GM12892 (cell line): ENCODE data around the gene ZNF507.

Experiments used
- DNase-seq: peaks from one replicate; pipeline ENCODE4 v3.0.0; 2011; ENCODE audit not compliant: insufficient read length
- FAIRE-seq: peaks from 2 replicates; lab custom pipeline; 2011; peaks lifted over from hg19 to GRCh38; lab: Jason Lieb, UNC
- POLR2A ChIP-seq: IDR thresholded peaks from 2 replicates; pipeline ENCODE4 v1.6.1; 2011; ENCODE audit warnings: low read depth, low read length, control low read depth
- POLR2AphosphoS5 ChIP-seq: IDR thresholded peaks from 2 replicates; pipeline ENCODE4 v1.6.1; 2011; ENCODE audit warnings: low read depth, low read length, control low read depth
- TAF1 ChIP-seq: IDR thresholded peaks from 2 replicates; pipeline ENCODE4 v1.6.1; 2011; ENCODE audit warnings: low read depth, mild to moderate bottlenecking, control low read depth, low read length, borderline replicate concordance

Gene ZNF507

DNA sequence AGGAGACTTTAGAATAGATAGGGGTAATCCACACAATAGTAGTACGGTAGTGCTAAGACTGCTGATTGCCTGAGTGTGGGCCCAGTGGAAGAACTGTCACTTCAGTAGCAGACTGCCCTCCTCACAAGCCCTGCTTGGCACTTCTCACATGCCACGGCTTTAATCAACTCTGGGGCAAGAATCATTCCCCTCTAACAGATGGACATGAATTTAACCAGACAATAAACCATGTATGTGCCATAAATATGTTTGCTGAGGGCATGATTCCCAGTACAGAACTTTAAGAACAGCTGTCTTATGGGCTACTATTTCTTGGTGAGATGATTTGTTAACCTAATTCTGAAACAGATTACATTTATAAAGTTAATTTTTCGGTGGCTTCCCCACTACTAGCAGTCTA is 82.1 kb downstream of the ZNF507 start:
- no peak for TF ChIP-seq POLR2AphosphoS5
- no peak for TF ChIP-seq POLR2A
- no peak for TF ChIP-seq TAF1
- FAIRE-seq (no peak), DNase-seq (no peak)

DNA sequence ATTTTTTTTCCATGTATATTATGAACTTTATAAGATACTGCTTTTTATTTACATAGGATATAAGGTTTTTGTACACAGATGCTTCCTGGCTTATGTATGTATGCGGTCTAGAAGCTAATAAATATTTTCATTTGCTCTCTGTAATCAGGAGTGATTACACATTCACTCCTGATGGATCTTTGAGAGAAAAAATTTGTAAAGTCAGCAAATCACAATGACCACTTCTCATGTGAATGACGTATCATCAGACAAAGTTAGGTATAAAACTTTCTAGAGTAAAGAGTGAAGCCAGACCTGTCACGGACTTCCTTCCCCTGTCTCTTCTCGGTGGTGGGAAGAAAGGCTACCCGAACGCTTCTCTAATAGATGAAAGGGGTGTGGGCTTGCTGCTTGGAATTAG is 91.3 kb downstream of the ZNF507 start:
- FAIRE-seq (no peak), DNase-seq (no peak)
- TF ChIP-seq POLR2AphosphoS5 (no peak), POLR2A (no peak)

DNA sequence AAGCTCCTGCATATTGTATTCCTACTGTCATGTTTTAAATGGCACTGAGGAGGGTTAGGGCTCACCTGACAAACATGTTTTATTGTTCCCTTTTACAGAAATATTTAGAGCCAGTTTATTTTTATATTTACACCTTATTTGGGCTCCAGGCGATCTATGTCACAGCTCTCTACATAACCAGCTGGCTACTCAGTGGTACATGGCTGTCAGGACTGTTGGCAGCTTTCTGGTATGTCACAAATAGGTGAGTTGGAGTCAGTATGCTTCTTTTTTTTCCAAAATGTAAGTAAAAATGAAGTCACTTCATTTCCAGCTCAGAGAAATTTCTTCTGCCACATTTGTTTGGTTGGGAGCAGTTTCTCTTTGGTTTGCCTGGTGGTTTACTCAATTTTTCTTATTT is 91.7 kb downstream of the ZNF507 start:
- no peak for TF ChIP-seq POLR2A
- no peak for TF ChIP-seq POLR2AphosphoS5
- no peak for TF ChIP-seq TAF1
- FAIRE-seq (no peak), DNase-seq (no peak)
